Astrocyte of the spinal cord (primary cell): ENCODE measurements around the gene RANBP3.

Source experiments
- DNase-seq: peaks from one replicate; pipeline ENCODE4 v3.0.0; 2011; ENCODE audit warnings: low read depth, low spot score
- H3K4me3 ChIP-seq: 2 replicates; pipeline ENCODE4 v1.5.1; 2011; ENCODE audit warnings: low read depth, mild to moderate bottlenecking, low read length, moderate library complexity
- CTCF ChIP-seq: IDR thresholded peaks from 2 replicates; pipeline ENCODE4 v1.5.1; 2012; ENCODE audit warnings: low read depth, mild to moderate bottlenecking, low read length, inconsistent platforms
- in situ Hi-C: cut with HindIII; loops from 2 replicates; pipeline ENCODE4 v1.10.0; 2017; ENCODE audit warnings: low sequenced_read_pairs

Gene RANBP3

GRCh38 chr19:5997371-5997770, 19.4 kb upstream of the RANBP3 start:
- H3K4me3 ChIP-seq = no peak overlapping the region
- TF ChIP-seq CTCF = peak; percentile 36
- in situ Hi-C loops = no loop called here
- no peak for DNase-seq

- TF ChIP-seq CTCF = no peak
- in situ Hi-C loops = no loop called here
- no peak for DNase-seq
- no peak overlapping the region for H3K4me3 ChIP-seq
These were observed 18.8 kb upstream of the RANBP3 start for GRCh38 chr19:5996623-5997320.

- DNase-seq = no peak
- no peak overlapping the region for H3K4me3 ChIP-seq
- in situ Hi-C loops = no loop called here
- no peak for TF ChIP-seq CTCF
These were observed 18.2 kb upstream of the RANBP3 start for GRCh38 chr19:5996102-5996501.

- in situ Hi-C loops = no loop called here
- DNase-seq = no peak
- no peak for TF ChIP-seq CTCF
- H3K4me3 ChIP-seq = no peak overlapping the region
These were observed 17.7 kb upstream of the RANBP3 start for GRCh38 chr19:5995606-5996005.

GRCh38 chr19:5994405-5995165, 16.6 kb upstream of the RANBP3 start:
- no peak overlapping the region for H3K4me3 ChIP-seq
- in situ Hi-C loops = no loop called here
- TF ChIP-seq CTCF = no peak
- DNase-seq = no peak

- no peak for TF ChIP-seq CTCF
- no peak for DNase-seq
- in situ Hi-C loops = no loop called here
- H3K4me3 ChIP-seq = no peak overlapping the region
These were observed 15.9 kb upstream of the RANBP3 start for GRCh38 chr19:5993648-5994358.
